Osteoblast (primary cell): ENCODE data around the gene ATG9B. TPM values are rescaled to one million over a fixed set of nuclear protein-coding genes. Genes with fewer than 3 reads are reported as not detected.

Source experiments
- DNase-seq: peaks from one replicate; pipeline ENCODE4 v3.0.0; 2011; ENCODE audit warnings: low spot score, mixed read lengths; ENCODE audit not compliant: insufficient read length; ENCODE audit errors: missing footprints
- H2AFZ ChIP-seq: 2 replicates; pipeline ENCODE4 v1.6.0; 2011; ENCODE audit warnings: mild to moderate bottlenecking, low read length
- H3K27ac ChIP-seq: 2 replicates; pipeline ENCODE4 v1.5.1; 2011; ENCODE audit warnings: mild to moderate bottlenecking, low read depth, low read length, moderate library complexity
- H3K27me3 ChIP-seq: 2 replicates; pipeline ENCODE4 v1.6.0; 2012; ENCODE audit warnings: mild to moderate bottlenecking, control low read depth, inconsistent platforms, low read length, moderate library complexity; ENCODE audit not compliant: insufficient read depth
- H3K36me3 ChIP-seq: 2 replicates; pipeline ENCODE4 v1.5.1; 2011; ENCODE audit warnings: mild to moderate bottlenecking, low read length, control low read depth, moderate library complexity; ENCODE audit not compliant: insufficient read depth
- H3K4me1 ChIP-seq: 2 replicates; pipeline ENCODE4 v1.5.1; 2011; ENCODE audit warnings: mild to moderate bottlenecking, low read length, control low read depth, moderate library complexity; ENCODE audit not compliant: insufficient read depth
- H3K4me2 ChIP-seq: 2 replicates; pipeline ENCODE4 v1.6.0; 2011; ENCODE audit warnings: mild to moderate bottlenecking, low read length; ENCODE audit not compliant: insufficient read depth
- H3K4me3 ChIP-seq: fragments of 200-600 bp; sonication (generic); 3 replicates; pipeline ENCODE4 v1.5.1; 2012; ENCODE audit warnings: mild to moderate bottlenecking, low read length, inconsistent platforms; ENCODE audit not compliant: insufficient read depth
- H3K79me2 ChIP-seq: 2 replicates; pipeline ENCODE4 v1.6.0; 2012; ENCODE audit warnings: mild to moderate bottlenecking, low read length, control low read depth, inconsistent platforms; ENCODE audit not compliant: insufficient read depth
- H3K9me3 ChIP-seq: 2 replicates; pipeline ENCODE4 v1.5.1; 2011; ENCODE audit warnings: low read depth, low read length, control low read depth
- H4K20me1 ChIP-seq: 2 replicates; pipeline ENCODE4 v1.6.0; 2012; ENCODE audit warnings: mild to moderate bottlenecking, low read length, control low read depth; ENCODE audit not compliant: insufficient read depth
- total RNA-seq: library from RNA; depleted of rRNA; stranded (reverse); fragments of >200 nt; gene quantifications from 2 replicates; pipeline ENCODE4 v1.2.3, GENCODE V29; 2012
- TF ChIP-seq, protein P1 (sequence below): IDR thresholded peaks from 2 replicates; pipeline ENCODE4 v1.5.1; 2011; ENCODE audit warnings: mild to moderate bottlenecking, low read depth, low read length, moderate library complexity; ENCODE audit errors: extremely low read depth

ATG9B gene
- total RNA-seq, 1 donor = not detected

DNA sequence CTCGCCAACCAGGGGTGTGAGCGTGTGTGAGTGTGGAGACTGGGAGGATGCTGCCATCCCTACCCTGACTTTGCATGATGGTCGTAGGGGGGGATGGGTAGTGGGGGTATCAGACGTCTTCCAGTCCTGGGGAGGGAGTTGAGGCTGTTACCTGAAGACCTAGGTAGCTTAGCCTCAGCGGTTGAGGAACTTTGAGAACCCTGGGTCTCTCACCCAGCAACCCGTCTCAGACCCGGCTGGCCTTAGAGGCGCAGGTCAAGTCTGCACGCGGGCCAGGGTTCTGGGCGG is 37.8 kb upstream of the ATG9B start:
- H3K27ac ChIP-seq = peak overlapping the region; percentile 37
- no peak for DNase-seq
- no peak overlapping the region for H3K4me3 ChIP-seq
- H4K20me1 ChIP-seq = peaks cover 26% of the 10 kb centered on the region
- peaks cover 43% of the 10 kb centered on the region for H3K79me2 ChIP-seq
- no peak overlapping the region for H2AFZ ChIP-seq
- H3K9me3 ChIP-seq = no peaks in the 10 kb centered on the region
- no peaks in the 10 kb centered on the region for H3K27me3 ChIP-seq
- peak overlapping the region; percentile 100 for H3K4me2 ChIP-seq
- TF ChIP-seq, protein P1, sequence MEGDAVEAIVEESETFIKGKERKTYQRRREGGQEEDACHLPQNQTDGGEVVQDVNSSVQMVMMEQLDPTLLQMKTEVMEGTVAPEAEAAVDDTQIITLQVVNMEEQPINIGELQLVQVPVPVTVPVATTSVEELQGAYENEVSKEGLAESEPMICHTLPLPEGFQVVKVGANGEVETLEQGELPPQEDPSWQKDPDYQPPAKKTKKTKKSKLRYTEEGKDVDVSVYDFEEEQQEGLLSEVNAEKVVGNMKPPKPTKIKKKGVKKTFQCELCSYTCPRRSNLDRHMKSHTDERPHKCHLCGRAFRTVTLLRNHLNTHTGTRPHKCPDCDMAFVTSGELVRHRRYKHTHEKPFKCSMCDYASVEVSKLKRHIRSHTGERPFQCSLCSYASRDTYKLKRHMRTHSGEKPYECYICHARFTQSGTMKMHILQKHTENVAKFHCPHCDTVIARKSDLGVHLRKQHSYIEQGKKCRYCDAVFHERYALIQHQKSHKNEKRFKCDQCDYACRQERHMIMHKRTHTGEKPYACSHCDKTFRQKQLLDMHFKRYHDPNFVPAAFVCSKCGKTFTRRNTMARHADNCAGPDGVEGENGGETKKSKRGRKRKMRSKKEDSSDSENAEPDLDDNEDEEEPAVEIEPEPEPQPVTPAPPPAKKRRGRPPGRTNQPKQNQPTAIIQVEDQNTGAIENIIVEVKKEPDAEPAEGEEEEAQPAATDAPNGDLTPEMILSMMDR = no peak
- H3K4me1 ChIP-seq = peaks cover 43% of the 10 kb centered on the region
- H3K36me3 ChIP-seq = peaks cover 22% of the 10 kb centered on the region

DNA sequence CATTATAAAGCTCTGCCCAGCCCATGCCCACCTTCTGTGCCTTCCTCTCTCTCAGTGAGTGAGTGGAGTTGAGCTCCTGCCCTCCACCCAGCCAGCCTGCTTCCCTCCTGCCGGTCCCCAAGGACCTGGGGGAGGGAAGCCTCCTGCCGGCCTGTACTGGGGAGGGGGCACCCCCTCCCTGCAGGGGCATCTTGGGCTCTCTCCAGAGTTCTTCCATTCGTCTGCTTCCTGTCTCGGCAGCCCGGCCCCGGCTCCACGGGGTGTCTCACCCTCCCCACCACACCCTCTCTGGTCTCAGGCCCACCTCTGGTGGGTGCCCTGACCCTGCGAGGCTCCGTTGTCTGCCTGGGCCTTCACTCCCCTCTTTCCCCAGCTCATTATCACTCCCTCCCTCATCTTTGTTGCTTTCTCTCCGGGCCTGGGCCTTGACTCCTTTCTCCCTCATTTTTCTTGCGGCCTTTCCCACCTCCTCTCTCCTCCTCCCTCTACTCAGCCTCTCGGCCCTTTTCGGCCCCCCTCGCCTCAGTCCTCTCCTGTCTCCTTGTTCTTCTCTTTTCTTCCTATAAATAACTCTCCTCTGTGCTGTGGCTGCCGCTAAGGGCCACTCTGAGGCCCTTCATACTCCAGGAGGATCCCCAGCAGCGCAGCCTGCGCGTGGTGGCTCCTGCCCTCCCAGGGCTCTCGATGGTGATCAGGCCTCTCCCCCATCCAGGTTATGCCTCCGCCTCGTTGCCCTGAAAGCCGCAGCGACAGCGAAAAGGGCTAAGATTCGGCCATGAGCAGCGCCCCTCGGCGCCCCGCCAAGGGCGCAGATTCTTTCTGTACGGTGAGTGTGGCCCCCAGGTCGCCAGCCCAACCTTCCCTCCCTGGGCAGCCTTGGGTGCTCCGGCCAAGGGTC is 37.2 kb upstream of the ATG9B start:
- H3K27ac ChIP-seq = peak overlapping the region; percentile 58
- peak overlapping the region; percentile 91 for H3K4me3 ChIP-seq
- peaks cover 19% of the 10 kb centered on the region for H3K36me3 ChIP-seq
- no peaks in the 10 kb centered on the region for H3K9me3 ChIP-seq
- H2AFZ ChIP-seq = no peak overlapping the region
- DNase-seq = no peak
- TF ChIP-seq, protein P1 = no peak
- peak overlapping the region; percentile 100 for H3K4me2 ChIP-seq
- peaks cover 48% of the 10 kb centered on the region for H3K4me1 ChIP-seq
- H3K27me3 ChIP-seq = no peaks in the 10 kb centered on the region
- peaks cover 26% of the 10 kb centered on the region for H4K20me1 ChIP-seq
- peaks cover 43% of the 10 kb centered on the region for H3K79me2 ChIP-seq

DNA sequence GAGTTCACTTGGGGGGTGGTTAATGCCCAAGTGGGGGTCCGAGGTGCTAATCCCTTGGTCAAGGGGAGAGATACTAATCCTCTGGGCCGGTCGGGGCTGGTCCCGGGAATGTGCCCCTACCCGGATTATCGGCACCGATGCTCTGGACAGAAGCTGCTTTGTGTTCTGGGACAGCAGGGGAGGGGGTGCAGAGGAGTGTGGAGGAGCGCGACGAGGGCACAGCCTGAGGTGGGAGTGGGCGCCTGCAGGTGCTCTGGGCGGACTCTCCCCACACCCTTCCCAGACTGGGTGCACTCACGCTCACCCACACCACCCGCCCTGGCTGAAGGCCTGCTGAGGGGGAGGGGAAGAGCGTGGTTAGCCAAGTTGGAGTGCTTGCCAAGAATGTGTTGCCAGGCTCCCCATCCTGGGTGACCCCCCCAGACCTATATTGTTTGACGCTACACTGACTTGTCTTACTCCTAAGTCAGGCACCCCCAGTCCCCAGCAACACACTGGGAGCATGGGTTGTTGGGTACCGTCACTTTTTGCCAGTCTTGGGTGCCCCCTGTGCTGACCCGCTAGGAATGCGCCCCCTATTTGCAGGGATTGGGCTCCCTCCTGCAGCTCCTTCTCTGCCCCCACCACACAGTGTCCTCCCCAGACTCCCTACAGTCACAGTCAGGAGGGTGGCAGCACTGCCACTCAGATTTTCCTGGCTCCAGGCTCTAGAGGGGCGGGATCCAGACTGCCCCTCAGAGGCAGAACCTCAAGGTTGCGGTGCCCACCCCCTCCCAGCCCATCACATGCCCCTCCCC is 36.3 kb upstream of the ATG9B start:
- Histone ChIP-seq H3K27me3 (no peaks in the 10 kb centered on the region), H2AFZ (no peak overlapping the region), H3K36me3 (peaks cover 14% of the 10 kb centered on the region), H3K79me2 (peaks cover 43% of the 10 kb centered on the region), H3K27ac (peak overlapping the region; percentile 58), H3K4me3 (peak overlapping the region; percentile 91), H3K9me3 (no peaks in the 10 kb centered on the region), H4K20me1 (peaks cover 21% of the 10 kb centered on the region), H3K4me2 (peak overlapping the region; percentile 100), H3K4me1 (peaks cover 48% of the 10 kb centered on the region)
- peak; percentile 95 for DNase-seq
- TF ChIP-seq, protein P1 = no peak

DNA sequence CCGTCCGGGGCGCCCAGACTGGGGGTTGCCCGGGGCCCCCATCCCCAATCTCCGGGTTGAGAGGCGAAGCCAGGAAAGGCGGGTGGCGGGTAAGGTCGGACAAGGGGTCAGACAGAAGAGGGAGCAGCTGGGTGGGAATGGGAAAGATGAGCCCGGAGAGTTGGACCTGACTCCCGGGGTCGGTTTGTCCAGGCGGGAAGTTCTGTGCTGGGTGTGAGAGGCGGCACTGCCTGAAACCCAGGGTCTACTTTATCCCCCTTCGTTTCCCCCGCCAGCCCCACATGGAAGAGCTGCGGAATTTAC is 35.8 kb upstream of the ATG9B start:
- no peaks in the 10 kb centered on the region for H3K9me3 ChIP-seq
- H4K20me1 ChIP-seq = peaks cover 21% of the 10 kb centered on the region
- peaks cover 48% of the 10 kb centered on the region for H3K4me1 ChIP-seq
- TF ChIP-seq, protein P1 = no peak
- H2AFZ ChIP-seq = no peak overlapping the region
- peaks cover 8% of the 10 kb centered on the region for H3K36me3 ChIP-seq
- H3K79me2 ChIP-seq = peaks cover 43% of the 10 kb centered on the region
- peak; percentile 94 for DNase-seq
- peak overlapping the region; percentile 100 for H3K4me2 ChIP-seq
- peak overlapping the region; percentile 58 for H3K27ac ChIP-seq
- H3K27me3 ChIP-seq = no peaks in the 10 kb centered on the region
- H3K4me3 ChIP-seq = peak overlapping the region; percentile 91
